ENCODE data around the gene GXYLT2. TPM values are rescaled to one million over a fixed set of nuclear protein-coding genes. Genes with fewer than 3 reads are reported as not detected.

Gene GXYLT2
- total RNA-seq, 2 donors from 2014 or later = 5.2 to 5.6 TPM

- no peak for TF ChIP-seq POLR2A (IDR thresholded peaks at IDR 0.05)
- H3K4me1 ChIP-seq = no peaks in the 10 kb centered on the region
- whole genome bisulfite sequencing, 2 donors = 74 to 76% methylated on average over 2 of the region's 2 CpGs
- intact Hi-C loops (cut with DNase I) = no loop called here
- DNase-seq = no peak
- H3K9me3 ChIP-seq = no peaks in the 10 kb centered on the region
- no peak overlapping the region for H3K4me3 ChIP-seq
- no peaks in the 10 kb centered on the region for H3K36me3 ChIP-seq (replicated peaks in 1 of 2; ENCODE audit: insufficient read depth in 1 of 2, low read depth in 2 of 2)
- no peaks in the 10 kb centered on the region for H3K27me3 ChIP-seq
- ATAC-seq = no peak
- no peak overlapping the region for H3K27ac ChIP-seq
Measured at GRCh38 chr3:72904163-72904562, 16.3 kb downstream of the GXYLT2 start.

GRCh38 chr3:72906154-72906553 lies 18.3 kb downstream of the GXYLT2 start:
- ATAC-seq (no peak), DNase-seq (no peak)
- no peaks in the 10 kb centered on the region for H3K27me3 ChIP-seq
- intact Hi-C loops (cut with DNase I) = no loop called here
- no peaks in the 10 kb centered on the region for H3K4me1 ChIP-seq
- no peak for TF ChIP-seq CTCF (IDR thresholded peaks at IDR 0.05)
- no peak for TF ChIP-seq POLR2A (IDR thresholded peaks at IDR 0.05)
- no peak overlapping the region for H3K4me3 ChIP-seq
- no peaks in the 10 kb centered on the region for H3K36me3 ChIP-seq (replicated peaks in 1 of 2; ENCODE audit: insufficient read depth in 1 of 2, low read depth in 2 of 2)
- H3K9me3 ChIP-seq = no peaks in the 10 kb centered on the region
- 81 to 90% methylated on average over 6 of the region's 6 CpGs for WGBS, 2 donors
- no peak overlapping the region for H3K27ac ChIP-seq

- no peak for TF ChIP-seq POLR2A (IDR thresholded peaks at IDR 0.05)
- no peak for TF ChIP-seq CTCF (IDR thresholded peaks at IDR 0.05)
- no peak overlapping the region for H3K4me3 ChIP-seq
- H3K27ac ChIP-seq = no peak overlapping the region
- DNase-seq (peak in 1 of 4 donors; percentile 38), ATAC-seq (peak; percentile 24)
- H3K36me3 ChIP-seq (replicated peaks in 1 of 2; ENCODE audit: insufficient read depth in 1 of 2, low read depth in 2 of 2) = no peaks in the 10 kb centered on the region
- intact Hi-C loops (cut with DNase I) = no loop called here
- no peaks in the 10 kb centered on the region for H3K27me3 ChIP-seq
- 76 to 83% methylated on average over 4 of the region's 4 CpGs for WGBS, 2 donors
- no peaks in the 10 kb centered on the region for H3K9me3 ChIP-seq
- no peaks in the 10 kb centered on the region for H3K4me1 ChIP-seq
Measured at GRCh38 chr3:72907131-72907711, 19.4 kb downstream of the GXYLT2 start.

- WGBS, 2 donors = 82 to 83% methylated on average over 14 of the region's 14 CpGs
- intact Hi-C loops (cut with DNase I) = no loop called here
- H3K9me3 ChIP-seq = no peaks in the 10 kb centered on the region
- ATAC-seq = peak; percentile 63
- no peaks in the 10 kb centered on the region for H3K36me3 ChIP-seq (replicated peaks in 1 of 2; ENCODE audit: insufficient read depth in 1 of 2, low read depth in 2 of 2)
- H3K27me3 ChIP-seq = no peaks in the 10 kb centered on the region
- no peak overlapping the region for H3K4me3 ChIP-seq
- TF ChIP-seq POLR2A (IDR thresholded peaks at IDR 0.05) (no peak), CTCF (IDR thresholded peaks at IDR 0.05) (no peak)
- no peak overlapping the region for H3K27ac ChIP-seq
- DNase-seq = peak in 2 of 4 donors; percentile 25 to 70
- H3K4me1 ChIP-seq = no peaks in the 10 kb centered on the region
Measured at GRCh38 chr3:72907731-72908620, 20.1 kb downstream of the GXYLT2 start.

GRCh38 chr3:72909591-72909990 lies 21.7 kb downstream of the GXYLT2 start:
- intact Hi-C loops (cut with DNase I) = no loop called here
- Histone ChIP-seq H3K4me1 (no peaks in the 10 kb centered on the region), H3K27me3 (no peaks in the 10 kb centered on the region), H3K4me3 (no peak overlapping the region), H3K9me3 (no peaks in the 10 kb centered on the region), H3K27ac (no peak overlapping the region), H3K36me3 (replicated peaks in 1 of 2; ENCODE audit: insufficient read depth in 1 of 2, low read depth in 2 of 2) (no peaks in the 10 kb centered on the region)
- TF ChIP-seq POLR2A (IDR thresholded peaks at IDR 0.05) (no peak), CTCF (IDR thresholded peaks at IDR 0.05) (no peak)
- no peak for ATAC-seq
- 87 to 93% methylated on average over 3 of the region's 3 CpGs for WGBS, 2 donors
- DNase-seq = no peak
